GM18517 (cell line): ENCODE results near the gene OS9.
A peak's percentile ranks its signal among the peaks of the same experiment; 100 is the strongest.
"Not testable (repeated sequence)": the region's sequence is repeated elsewhere in the genome, so short reads cannot be mapped to it uniquely, and the experiment has no call there.

Source experiments
- ATAC-seq: cut with Tn5 transposase; IDR thresholded peaks from one replicate; pipeline ENCODE4 v1.9.1; 2021; ENCODE audit warnings: mild to moderate bottlenecking, moderate library complexity; ENCODE audit not compliant: unreplicated experiment

Gene OS9

DNA sequence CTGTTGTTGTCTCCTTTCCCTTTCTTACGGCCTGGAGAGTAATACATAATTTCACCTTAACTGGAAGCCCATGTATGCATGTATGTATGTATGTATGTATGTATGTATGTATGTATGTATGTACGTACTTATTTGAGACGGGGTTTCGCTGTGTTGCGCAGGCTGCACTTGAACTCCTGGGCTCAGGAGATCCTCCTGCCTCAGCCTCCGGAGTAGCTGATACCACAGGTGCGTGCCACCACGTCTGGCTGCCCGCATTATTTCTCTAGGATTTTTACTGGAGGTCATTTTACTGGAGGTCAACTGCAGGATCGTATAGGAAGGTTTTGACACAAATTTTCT, 644 bp upstream of the OS9 start:
- peak; percentile 1 for ATAC-seq

- no peak for ATAC-seq
Measured at GRCh38 chr12:57694459-57695019, 607 bp downstream of the OS9 start.

GRCh38 chr12:57695770-57696432, 2.0 kb downstream of the OS9 start:
- no peak for ATAC-seq

DNA sequence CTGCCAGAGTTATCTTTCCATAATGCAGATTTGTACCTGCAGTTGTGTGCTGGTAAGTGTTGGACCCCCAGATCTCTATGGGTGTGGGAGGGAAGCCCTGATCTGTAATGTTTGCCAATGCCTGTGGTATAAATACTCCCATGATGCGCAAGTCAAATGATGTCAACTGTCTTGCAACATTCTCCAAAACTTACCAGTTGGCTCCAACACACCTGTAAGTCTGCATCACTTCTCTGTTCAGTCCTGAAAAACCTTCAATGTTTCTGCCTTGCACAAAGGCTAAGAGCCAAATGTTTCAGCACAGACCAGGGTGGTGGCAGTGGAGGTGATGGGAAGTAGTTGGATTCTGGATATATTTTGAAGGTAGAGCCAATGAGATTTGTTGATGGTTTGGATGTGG, 3.1 kb downstream of the OS9 start:
- no peak for ATAC-seq

GRCh38 chr12:57698414-57698813, 4.5 kb downstream of the OS9 start:
- ATAC-seq: no peak

DNA sequence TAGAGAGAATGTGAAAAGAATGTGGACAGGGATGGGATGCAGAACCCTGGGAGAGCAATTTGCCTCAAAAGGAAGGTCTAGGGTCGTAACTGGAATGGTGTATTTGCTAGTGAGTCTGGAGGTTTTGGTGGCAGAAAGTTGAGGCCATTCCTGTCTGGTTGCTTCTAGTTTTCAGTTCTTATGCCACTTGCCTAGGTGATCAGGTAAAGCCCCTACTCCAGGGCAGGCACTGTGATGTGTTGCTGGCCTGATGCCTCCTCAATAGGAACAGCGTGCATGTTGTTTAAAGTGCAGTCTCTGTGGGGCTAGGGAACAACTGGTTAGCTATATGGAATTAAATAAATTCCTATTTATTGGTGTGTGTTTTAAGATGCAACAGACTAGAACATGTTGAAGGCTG, 6.4 kb downstream of the OS9 start:
- no peak for ATAC-seq

GRCh38 chr12:57707250-57707649, 13.3 kb downstream of the OS9 start:
- ATAC-seq: no peak

GRCh38 chr12:57708296-57708695, 14.4 kb downstream of the OS9 start:
- ATAC-seq: no peak

DNA sequence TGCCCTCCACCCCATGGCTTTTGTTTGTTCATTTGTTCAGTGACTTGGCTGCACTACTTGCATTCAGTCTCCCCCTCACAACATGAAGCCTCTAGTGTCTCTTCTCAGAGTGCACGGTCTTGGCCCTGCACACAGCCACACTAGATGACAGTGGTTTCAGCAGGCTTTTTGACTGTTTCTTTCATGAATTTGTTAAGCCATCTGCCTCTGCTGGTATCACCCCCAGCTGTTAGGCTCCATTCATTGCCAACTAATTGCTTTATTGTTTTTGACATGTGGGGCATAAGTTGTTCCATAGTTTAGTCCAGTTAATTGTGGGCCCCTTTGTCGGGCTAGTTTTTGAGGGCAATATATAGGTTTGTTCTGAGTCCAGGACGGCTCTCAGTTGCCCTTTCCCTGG, 18.8 kb downstream of the OS9 start:
- ATAC-seq: no peak

GRCh38 chr12:57713209-57713608, 19.3 kb downstream of the OS9 start:
- no peak for ATAC-seq

DNA sequence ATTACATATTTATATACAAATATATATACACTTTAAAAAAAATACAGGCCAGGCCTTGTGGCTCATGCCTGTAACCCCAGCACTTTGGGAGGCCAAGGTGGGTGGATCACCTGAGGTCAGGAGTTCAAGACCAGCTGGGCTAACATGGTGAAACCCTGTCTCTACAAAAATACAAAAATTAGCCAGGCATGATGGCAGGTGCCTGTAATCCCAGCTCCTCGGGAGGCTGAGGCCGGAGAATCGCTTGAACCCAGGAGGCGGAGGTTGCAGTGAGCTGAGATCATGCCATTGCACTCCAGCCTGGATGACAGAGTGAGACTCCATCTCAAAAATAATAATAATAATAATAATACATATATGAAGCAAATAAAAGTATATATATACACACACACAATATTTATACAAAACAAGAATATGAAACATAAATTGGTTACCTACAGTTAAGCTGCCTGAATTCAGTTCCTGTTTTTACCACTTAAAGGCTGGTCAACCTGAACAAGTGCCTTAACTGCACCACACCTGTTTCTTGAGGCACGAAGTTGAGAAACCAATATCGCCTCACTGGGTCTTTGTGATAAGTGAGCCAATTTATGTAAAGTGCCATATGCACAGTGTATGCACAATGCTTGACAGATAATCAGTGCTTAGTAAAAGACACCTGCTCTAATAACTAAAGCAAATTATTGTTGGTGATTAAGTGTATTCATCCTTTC, 21.3 kb downstream of the OS9 start:
- ATAC-seq: not testable (repeated sequence)

DNA sequence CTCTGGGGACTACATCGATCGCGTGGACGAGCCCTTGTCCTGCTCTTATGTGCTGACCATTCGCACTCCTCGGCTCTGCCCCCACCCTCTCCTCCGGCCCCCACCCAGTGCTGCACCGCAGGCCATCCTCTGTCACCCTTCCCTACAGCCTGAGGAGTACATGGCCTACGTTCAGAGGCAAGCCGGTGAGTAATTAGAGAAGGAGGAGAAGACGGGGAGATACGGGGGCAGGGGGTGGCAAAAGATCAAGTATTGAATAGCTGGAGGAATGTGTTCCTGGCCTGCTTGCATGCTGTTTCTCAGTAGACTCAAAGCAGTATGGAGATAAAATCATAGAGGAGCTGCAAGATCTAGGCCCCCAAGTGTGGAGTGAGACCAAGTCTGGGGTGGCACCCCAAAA, 21.9 kb downstream of the OS9 start:
- no peak for ATAC-seq

DNA sequence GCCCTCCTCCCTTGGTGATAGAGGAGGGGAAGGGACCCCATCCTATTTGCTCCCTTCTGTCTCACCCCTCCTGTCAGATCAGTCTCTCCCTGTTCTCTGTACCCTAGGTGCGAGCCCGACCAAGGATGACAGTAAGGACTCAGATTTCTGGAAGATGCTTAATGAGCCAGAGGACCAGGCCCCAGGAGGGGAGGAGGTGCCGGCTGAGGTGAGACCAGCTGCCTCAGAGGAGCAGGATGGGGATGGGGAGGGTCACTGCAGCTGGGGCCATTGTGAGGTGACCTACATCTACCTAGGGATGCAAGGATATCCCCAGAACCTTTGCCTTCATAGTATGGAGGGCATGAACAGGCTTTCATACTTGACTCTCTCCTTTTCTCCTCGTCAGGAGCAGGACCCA, 22.4 kb downstream of the OS9 start:
- ATAC-seq: no peak

DNA sequence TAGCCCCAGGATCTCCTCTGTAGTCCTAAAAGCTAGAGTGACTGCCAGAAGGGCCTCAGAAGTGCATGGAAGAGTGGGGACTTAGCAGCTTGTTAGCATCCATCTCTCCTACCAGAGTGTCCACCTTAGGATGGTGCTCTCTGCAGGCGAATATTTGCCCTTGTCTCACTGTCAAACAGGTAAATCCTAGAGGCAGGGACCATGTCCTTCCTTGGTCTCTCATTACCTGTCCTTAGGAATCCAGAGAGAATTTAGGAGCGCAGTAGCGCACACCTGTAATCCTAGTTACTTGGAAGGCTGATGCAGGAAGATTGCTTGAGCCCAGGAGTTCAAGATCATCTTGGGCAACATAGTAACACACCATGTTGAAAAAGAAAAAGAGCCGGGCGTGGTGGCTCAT, 23.2 kb downstream of the OS9 start:
- no peak for ATAC-seq

DNA sequence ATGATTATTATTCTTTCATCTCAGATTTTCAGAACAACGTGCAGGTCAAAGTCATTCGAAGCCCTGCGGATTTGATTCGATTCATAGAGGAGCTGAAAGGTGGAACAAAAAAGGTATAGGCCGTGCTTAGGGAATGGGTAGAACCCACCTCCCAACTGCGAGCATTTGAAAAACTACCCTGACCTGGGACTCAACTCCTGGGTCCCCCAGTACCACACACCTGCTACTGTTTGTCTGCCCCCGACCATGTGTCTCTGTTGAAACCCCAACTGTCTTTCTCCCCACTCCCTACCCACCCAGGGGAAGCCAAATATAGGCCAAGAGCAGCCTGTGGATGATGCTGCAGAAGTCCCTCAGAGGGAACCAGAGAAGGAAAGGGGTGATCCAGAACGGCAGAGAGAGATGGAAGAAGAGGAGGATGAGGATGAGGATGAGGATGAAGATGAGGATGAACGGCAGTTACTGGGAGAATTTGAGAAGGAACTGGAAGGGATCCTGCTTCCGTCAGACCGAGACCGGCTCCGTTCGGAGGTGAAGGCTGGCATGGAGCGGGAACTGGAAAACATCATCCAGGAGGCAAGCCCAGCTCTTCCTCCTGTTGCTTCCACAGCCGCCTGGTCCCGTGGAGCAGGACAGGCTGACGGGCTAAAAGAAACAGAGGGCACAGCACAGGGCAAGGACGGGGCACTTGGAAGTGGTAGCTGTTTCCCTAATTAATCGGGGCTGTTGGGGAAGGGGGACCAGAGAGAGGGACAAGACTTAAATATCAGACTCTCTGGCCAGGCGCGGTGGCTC, 24.1 kb downstream of the OS9 start:
- ATAC-seq: no peak

GRCh38 chr12:57718641-57719528, 25.0 kb downstream of the OS9 start:
- ATAC-seq: no peak

- ATAC-seq: no peak
Measured at GRCh38 chr12:57719777-57720605, 26.1 kb downstream of the OS9 start.

- no peak for ATAC-seq
Measured at GRCh38 chr12:57720606-57721595, 27.0 kb downstream of the OS9 start.
